ENCODE data around the gene GNAL.

The GNAL gene

GRCh38 chr18:11672198-11672597 is 16.9 kb upstream of the GNAL start:
- TF ChIP-seq GLIS3 (CRISPR knock-in tag; IDR thresholded peaks at IDR 0.05) (no peak), PATZ1 (CRISPR knock-in tag; IDR thresholded peaks at IDR 0.05; ENCODE audit: borderline replicate concordance) (no peak), ESRRG (CRISPR knock-in tag; IDR thresholded peaks at IDR 0.05) (no peak), ZNF8 (CRISPR knock-in tag; IDR thresholded peaks at IDR 0.05) (no peak), TOX (CRISPR knock-in tag; IDR thresholded peaks at IDR 0.05; ENCODE audit: borderline replicate concordance) (no peak), BACH2 (CRISPR knock-in tag; IDR thresholded peaks at IDR 0.05; ENCODE audit: borderline replicate concordance) (no peak), RARB (CRISPR knock-in tag; IDR thresholded peaks at IDR 0.05) (no peak), CSRNP3 (CRISPR knock-in tag; IDR thresholded peaks at IDR 0.05) (no peak), TSHZ2 (CRISPR knock-in tag; IDR thresholded peaks at IDR 0.05) (no peak), POU6F1 (CRISPR knock-in tag; IDR thresholded peaks at IDR 0.05; ENCODE audit: borderline replicate concordance, low read depth) (no peak), PPARA (CRISPR knock-in tag; IDR thresholded peaks at IDR 0.05; ENCODE audit: borderline replicate concordance) (no peak), CSDC2 (CRISPR knock-in tag; IDR thresholded peaks at IDR 0.05) (no peak), OSR1 (CRISPR knock-in tag; IDR thresholded peaks at IDR 0.05) (no peak), ZNF565 (CRISPR knock-in tag; conservative IDR thresholded peaks at IDR 0.05; ENCODE audit: low read depth) (no peak)
- no peak for ATAC-seq

GRCh38 chr18:11672846-11673454 is 16.1 kb upstream of the GNAL start:
- TF ChIP-seq CSRNP3 (CRISPR knock-in tag; IDR thresholded peaks at IDR 0.05) (no peak), SNAI2 (CRISPR knock-in tag; IDR thresholded peaks at IDR 0.05) (no peak), ARNTL (CRISPR knock-in tag; IDR thresholded peaks at IDR 0.05; ENCODE audit: borderline replicate concordance, low read depth) (no peak), TSHZ2 (CRISPR knock-in tag; IDR thresholded peaks at IDR 0.05) (no peak), ZC3H10 (CRISPR knock-in tag; IDR thresholded peaks at IDR 0.05) (no peak), TOX (CRISPR knock-in tag; IDR thresholded peaks at IDR 0.05; ENCODE audit: borderline replicate concordance) (no peak), TCF4 (CRISPR knock-in tag; IDR thresholded peaks at IDR 0.05; ENCODE audit: borderline replicate concordance) (no peak), ZFP30 (CRISPR knock-in tag; IDR thresholded peaks at IDR 0.05) (no peak), ISL1 (CRISPR knock-in tag; IDR thresholded peaks at IDR 0.05) (no peak), PATZ1 (CRISPR knock-in tag; IDR thresholded peaks at IDR 0.05; ENCODE audit: borderline replicate concordance) (no peak)
- no peak for ATAC-seq
